GM23248 (cell line): Measurements from ENCODE around the gene FAM110A.

ENCODE experiments used
- EZH2 ChIP-seq: fragments of 200-600 bp; sonication (generic); IDR thresholded peaks from 2 replicates; pipeline ENCODE4 v1.6.1; 2018; ENCODE audit warnings: antibody characterized with exemption, mild to moderate bottlenecking; ENCODE audit not compliant: insufficient read depth, poor library complexity, severe bottlenecking
- EZH2phosphoT487 ChIP-seq: fragments of 200-600 bp; sonication (generic); IDR thresholded peaks from 2 replicates; pipeline ENCODE4 v1.6.1; 2018; ENCODE audit warnings: antibody characterized with exemption, moderate library complexity, mild to moderate bottlenecking, low read depth; ENCODE audit not compliant: insufficient read depth

- TF ChIP-seq EZH2 = no peak
- no peak for TF ChIP-seq EZH2phosphoT487
Measured at GRCh38 chr20:848193-848592, 14.7 kb downstream of the FAM110A start.
